NCI-H2081 (cell line): ENCODE data around the gene KIF17.

ENCODE experiments used
- DNase-seq, 2 experiments: peaks; one replicate each; lab custom pipeline; 2025; lab: John Stamatoyannopoulos, UW

Gene KIF17

DNA sequence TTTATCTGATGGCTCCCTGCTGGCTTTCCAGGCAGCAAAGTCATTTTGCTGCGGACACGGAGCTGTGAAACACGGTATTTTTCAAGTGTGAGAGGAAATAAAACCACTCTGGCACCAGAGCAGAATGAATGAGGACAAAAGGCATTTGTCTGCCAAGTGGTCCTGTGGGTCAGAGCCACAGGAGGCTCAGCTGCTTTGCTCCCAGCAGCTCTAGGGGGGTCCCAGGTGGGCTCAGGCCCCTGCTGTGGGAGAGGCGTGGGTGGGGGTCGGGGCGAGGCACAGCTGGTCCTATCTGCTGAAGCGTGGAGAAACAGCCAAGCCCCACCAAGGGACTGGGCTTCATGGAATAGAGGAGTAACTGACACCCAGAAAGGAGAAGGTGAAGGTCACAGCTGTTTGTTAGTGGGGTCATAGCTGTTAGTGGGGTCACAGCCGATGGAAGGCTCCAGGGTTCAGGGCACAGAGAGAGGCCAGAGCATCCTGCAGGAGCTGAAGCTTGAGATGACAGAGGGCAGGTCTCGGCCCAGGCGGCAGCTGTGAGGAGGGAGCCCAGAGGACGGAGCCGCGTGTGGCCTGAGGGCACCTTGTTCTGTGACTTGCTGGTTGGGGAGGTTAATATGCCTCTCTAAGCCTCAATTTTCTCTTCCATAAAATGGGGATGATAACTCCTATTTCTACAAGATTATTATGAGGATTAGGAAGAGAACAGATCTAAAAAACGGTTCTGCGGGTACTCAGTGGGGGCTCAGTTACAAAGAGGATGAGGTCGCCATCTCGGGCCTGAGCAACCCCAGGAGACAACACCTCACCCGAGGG, 7.1 kb downstream of the KIF17 start:
- no peak for DNase-seq

DNA sequence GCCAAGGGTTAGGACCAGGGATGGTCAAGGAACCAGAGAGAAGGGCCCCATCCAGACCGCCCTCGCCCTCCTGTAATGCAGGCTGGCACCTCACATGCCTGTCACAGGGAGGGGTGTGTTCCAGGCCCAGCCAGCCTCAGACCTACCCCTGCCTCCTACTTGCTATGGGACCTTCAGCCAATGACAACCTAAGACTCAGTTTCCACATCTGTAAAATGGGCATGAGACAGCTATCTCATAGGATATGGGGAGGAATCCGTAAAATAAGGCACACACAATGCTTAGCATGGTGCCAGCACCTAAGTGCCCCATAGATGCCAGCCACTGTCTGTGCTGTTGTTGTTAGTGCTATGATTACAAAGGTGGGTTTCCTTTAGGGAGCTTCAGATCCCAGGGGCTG, 7.9 kb downstream of the KIF17 start:
- no peak for DNase-seq

DNA sequence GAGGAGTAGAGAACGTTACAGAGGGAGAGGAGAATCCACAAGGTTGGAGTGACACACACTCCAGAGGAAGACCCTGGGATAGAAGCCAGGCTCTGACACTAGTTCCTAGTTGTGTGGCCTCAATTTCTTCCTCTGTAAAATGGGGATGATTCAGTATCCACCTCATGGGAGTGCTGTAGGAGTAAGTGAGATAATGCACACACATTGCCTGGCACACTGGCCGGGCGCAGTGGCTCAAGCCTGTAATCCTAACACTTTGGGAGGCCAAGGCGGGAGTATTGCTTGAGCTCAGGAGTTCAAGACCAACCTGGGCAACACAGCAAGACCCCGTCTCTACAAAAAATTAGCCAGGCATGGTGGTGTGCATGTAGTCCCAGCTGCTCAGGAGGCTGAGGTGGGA, 8.9 kb downstream of the KIF17 start:
- DNase-seq = no peak

- no peak for DNase-seq
Observed at GRCh38 chr1:20708057-20708456, 9.8 kb downstream of the KIF17 start.

GRCh38 chr1:20706841-20707240, 11.0 kb downstream of the KIF17 start:
- no peak for DNase-seq

- no peak for DNase-seq
Observed at GRCh38 chr1:20705203-20705755, 12.5 kb downstream of the KIF17 start.

- no peak for DNase-seq
Observed at GRCh38 chr1:20704390-20705202, 13.2 kb downstream of the KIF17 start.

- DNase-seq = no peak
Observed at GRCh38 chr1:20703124-20703756, 14.6 kb downstream of the KIF17 start.

GRCh38 chr1:20702416-20702815, 15.4 kb downstream of the KIF17 start:
- no peak for DNase-seq

DNA sequence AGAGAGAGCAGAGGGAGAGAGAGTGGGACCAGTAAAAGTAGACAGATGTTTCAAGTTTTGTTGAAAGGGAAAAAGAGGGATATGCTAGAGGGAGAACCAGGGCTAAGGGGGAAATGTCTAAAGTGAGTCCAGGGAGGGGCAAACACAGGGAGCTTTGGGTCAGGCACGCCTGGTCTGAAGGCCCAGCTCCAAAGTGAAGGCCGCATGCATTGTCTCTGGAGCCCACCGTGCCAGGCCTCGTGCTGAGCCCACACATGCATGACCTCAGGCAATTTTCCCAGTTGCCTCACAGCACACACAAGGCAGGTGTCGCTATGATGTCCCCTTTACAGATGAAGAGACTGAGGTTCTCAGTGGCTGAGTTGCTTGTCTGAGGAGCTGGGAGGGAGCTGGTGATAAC, 16.0 kb downstream of the KIF17 start:
- DNase-seq = no peak

DNA sequence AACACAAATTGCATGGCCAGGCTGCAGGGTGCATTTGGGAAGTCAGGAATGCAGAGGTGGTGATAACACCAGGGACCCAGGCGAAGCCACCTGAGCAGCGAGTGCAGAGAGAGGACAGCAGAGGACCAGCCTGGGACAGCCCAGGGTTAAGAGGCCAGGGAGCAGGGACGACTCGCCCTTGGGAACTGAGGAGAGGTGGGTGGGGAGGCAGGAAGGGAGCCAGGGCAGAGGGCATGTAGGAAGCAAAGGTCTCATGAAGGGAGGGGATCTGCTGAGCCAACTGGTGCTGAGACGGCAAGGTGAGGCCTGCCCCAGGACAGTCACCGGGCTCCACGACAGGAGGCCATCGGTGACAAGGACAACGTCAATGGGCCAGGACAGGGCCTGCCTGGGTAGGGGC, 16.4 kb downstream of the KIF17 start:
- DNase-seq = no peak

GRCh38 chr1:20700636-20701215, 17.1 kb downstream of the KIF17 start:
- DNase-seq = no peak

DNA sequence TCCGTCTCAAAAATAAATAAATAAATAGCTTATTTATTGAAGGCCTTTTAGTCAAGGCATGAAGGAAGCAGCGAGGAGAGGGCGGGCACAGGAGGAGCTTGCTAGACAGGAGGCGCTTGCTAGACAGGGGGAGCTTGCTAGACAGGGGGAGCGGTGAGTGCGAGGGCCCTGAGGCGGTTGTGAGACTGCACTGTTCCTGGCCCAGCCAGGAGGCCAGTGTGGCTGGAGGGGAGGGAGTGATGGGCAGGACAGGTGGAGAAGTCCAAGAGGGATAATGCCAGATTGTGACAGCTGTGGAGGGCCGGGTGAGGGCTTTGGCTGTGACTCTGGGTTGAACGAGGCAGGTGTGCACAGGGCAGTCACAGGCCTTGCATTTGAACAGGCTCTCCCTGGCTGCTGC, 18.2 kb downstream of the KIF17 start:
- no peak for DNase-seq

GRCh38 chr1:20698195-20698910, 19.5 kb downstream of the KIF17 start:
- DNase-seq = no peak

DNA sequence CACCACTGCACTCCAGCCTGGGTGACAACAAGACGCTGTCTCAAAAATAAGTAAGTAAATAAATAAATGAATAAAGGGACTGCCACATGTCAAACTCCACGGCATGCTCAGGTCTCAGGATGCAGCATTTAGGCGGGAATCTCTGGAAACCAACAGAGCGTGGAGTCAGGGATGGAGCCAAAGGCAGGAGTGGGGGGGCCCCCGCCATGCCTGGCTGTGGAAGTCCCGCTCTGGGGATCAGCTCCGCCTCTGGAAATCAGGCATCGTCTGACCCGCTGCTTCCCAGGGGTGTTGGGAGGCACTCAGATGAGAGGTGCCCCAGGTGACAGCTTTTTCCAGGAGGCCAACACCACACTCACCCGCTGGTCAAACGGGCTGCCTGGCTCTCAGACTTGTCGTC, 20.2 kb downstream of the KIF17 start:
- DNase-seq = no peak

DNA sequence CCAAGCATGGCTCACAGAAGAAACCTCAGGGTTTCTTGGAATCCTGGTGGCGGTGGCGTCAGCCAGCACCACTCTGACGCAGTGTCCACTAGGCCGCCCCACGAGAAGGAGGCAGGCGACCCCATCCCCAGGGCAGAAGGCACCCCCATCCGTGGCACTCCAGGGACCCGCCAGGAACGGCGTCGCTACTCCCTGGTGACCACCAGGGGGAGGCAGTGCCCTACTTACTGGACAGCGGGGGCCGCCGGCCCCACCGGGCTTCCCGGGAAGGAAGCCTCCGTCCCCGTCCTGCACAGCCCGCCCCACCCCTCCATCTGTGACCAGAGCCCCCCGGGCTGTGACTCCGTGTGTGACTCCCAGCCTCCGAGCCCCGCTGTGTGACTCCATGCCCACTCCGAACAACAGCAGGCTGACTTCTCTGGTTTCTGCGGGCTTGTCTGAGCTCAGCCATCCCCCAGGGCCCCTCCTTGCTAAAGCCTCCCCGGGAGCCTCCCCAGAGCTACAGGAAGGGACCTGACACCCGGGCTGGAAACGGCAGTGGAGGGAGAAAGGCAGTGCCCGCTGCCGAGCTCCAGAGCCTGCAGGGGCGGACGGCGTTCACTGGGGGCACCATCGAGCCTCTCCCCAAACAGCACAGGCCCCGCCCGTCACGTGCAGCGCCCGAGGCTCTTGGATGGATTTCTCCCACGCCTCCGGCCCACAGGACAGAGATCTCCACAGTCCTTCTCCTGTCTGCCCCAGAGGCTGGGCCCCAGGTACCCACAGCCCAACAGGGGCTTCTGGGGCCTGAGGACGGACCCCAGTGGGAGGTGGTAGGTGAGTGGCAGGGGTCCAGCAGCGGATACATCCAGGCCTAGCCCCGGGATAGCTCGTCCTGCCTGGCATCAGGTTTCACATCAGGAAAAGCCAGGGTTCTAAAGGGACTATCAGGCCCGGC, 21.1 kb downstream of the KIF17 start:
- DNase-seq = peak; percentile 89

DNA sequence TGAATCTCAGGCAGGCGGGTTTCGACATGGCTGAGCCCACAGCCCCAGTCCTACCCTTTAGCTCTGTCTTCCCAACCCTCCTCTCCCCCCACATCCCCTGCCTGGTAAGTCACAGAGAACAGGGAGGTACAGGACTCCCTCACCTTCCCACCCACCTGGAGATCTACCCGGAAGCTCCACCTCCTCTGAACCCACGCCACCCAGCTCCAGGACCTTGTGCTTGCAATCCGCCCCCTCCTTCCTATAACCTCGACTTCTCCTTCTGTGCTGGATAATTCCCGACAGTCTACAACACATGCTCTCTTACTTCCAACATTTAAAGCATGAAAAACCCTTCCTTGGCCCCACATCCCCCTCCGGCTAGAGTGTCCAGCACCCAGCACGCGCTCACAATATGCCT, 22.3 kb downstream of the KIF17 start:
- no peak for DNase-seq

DNA sequence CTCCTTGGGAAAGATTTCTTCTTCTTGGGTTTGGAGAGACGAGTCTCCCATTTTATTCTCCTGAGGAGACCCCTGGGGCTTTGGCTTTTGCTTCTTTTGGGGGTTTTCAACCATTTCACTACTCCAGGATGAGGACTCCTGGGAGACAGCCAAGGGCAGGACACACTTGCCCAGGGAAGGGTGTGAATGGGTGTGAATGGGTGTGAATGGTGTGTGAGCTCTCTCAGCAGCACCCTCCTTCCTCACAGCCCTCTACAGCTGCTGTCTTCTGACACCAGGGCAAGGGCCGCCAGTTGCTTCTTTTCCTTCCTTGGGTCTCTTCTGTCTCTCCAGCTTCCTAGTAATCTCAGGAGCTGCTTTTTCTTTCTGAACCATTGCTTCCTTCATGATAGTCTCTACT, 24.2 kb downstream of the KIF17 start:
- DNase-seq = no peak

DNA sequence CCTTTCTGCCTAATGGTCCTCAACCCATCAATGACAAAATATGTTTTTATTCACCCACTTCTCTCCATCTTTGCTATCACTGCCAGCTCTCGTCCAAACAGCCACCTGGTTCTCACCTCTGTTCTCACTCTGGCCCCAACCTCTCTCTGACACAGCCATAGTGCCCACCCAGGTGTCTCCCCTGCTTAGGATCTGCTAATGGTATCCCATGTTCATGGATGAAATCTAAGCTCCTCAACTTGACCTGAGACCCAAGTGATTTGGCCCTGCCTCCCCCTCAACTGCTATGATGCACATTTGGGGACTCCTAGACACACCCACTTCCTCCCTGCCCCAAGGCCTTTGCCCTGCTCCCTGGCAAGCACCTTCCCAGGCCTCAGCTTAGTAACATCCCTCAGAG, 25.9 kb downstream of the KIF17 start:
- no peak for DNase-seq

GRCh38 chr1:20689645-20690056, 28.2 kb downstream of the KIF17 start:
- no peak for DNase-seq
